ACHN (cell line): Measurements from ENCODE around the gene TAF1C.

ENCODE experiments used
- DNase-seq: peaks from one replicate; pipeline ENCODE4 v3.0.0-alpha.2; 2015
- in situ Hi-C: cut with HindIII; loops from 2 replicates; pipeline ENCODE4 v1.10.0; 2017; ENCODE audit warnings: low sequenced_read_pairs, low pct_ligation_motif_present, low pct_unique_long_range_greater_than_20kb

Gene TAF1C

GRCh38 chr16:84141143-84141670 is 45.6 kb downstream of the TAF1C start:
- in situ Hi-C loops, result no loop called here
- DNase-seq, result peak; percentile 20

GRCh38 chr16:84139628-84140258 is 47.1 kb downstream of the TAF1C start:
- DNase-seq, result no peak
- in situ Hi-C loops, result no loop called here

- in situ Hi-C loops, result no loop called here
- no peak for DNase-seq
Measured at GRCh38 chr16:84138824-84139627, 47.8 kb downstream of the TAF1C start.

- DNase-seq, result no peak
- in situ Hi-C loops, result no loop called here
Measured at GRCh38 chr16:84138500-84138823, 48.4 kb downstream of the TAF1C start.

- DNase-seq, result no peak
- in situ Hi-C loops, result no loop called here
Measured at GRCh38 chr16:84137769-84138357, 49.0 kb downstream of the TAF1C start.

- no peak for DNase-seq
- in situ Hi-C loops, result no loop called here
Measured at GRCh38 chr16:84137287-84137686, 49.6 kb downstream of the TAF1C start.

- in situ Hi-C loops, result no loop called here
- DNase-seq, result no peak
Measured at GRCh38 chr16:84136331-84137125, 50.3 kb downstream of the TAF1C start.

- no peak for DNase-seq
- in situ Hi-C loops, result no loop called here
Measured at GRCh38 chr16:84132527-84133285, 54.2 kb downstream of the TAF1C start.

- DNase-seq, result no peak
- in situ Hi-C loops, result no loop called here
Measured at GRCh38 chr16:84131117-84131516, 55.7 kb downstream of the TAF1C start.
